ENCODE measurements around the gene RALGAPA1. TPM values are rescaled to one million over a fixed set of nuclear protein-coding genes. Genes with fewer than 3 reads are reported as not detected.
"Not testable (repeated sequence)": the region's sequence is repeated elsewhere in the genome, so short reads cannot be mapped to it uniquely, and the experiment has no call there.

Gene RALGAPA1
- total and polyA plus RNA-seq, 8 donors = 6.0 to 482 (median 128) TPM

DNA sequence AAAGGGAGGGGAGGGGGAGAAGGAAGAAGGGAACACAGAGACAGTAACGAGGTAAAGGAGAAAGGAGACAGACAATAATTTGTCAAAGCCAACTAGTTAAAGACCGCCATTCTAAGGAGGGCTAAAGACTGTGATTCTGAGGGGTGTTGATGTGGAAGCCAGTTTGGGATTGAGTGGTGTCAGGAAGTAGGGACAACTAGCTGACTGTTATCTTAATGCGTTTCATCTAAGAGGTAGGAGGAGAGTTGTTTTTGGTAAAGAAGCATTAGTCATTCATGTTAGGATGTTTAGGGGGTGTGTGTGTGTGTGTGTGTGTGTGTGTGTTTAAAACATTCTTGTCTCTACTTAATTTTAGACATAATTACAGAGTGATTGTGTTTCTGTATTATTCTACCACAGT is 180.1 kb downstream of the RALGAPA1 start:
- TF ChIP-seq CTCF (IDR thresholded peaks at IDR 0.05) (no peak), POLR2A (IDR thresholded peaks at IDR 0.05) (no peak), EP300 (IDR thresholded peaks at IDR 0.05) (no peak), POLR2AphosphoS5 (IDR thresholded peaks at IDR 0.05) (no peak)
- Histone ChIP-seq H3K27me3 (no peaks in the 10 kb centered on the region), H3K9me3 (no peaks in the 10 kb centered on the region), H3K36me3 (peaks cover 6 to 60% (median 35%) of the 10 kb centered on the region in 4 donors), H3K27ac (no peak overlapping the region), H3K4me1 (peaks cover 0 to 10% (median 0%) of the 10 kb centered on the region in 4 donors), H3K4me3 (no peak overlapping the region)
- intact Hi-C loops (cut with DNase I; ENCODE audit: low total_unique reads) = no loop called here
- DNase-seq = no peak
- 84 to 94% (median 85%) methylated on average over 3 of the region's 3 CpGs for WGBS, 5 donors

DNA sequence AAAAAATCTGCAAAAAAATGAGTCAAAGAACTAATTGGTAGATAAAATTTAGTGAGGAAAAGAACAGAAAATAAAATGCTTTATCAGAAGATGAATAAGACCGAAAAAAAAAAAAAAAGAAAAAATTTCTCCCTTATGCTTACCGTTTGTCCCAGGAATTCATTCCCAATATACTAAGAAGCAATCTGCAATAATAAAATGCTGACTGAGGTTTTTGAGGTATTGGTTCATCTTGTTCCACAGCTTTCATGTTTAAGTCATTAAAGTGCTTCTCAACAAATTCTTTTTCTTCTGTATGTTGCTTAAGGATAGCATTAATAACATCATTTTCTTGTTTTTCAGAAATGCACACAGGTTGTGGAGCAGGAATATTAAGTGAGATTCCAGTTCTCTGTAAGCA is 182.1 kb downstream of the RALGAPA1 start:
- DNase-seq; H3K9me3 ChIP-seq; H3K4me3 ChIP-seq; intact Hi-C loops (cut with DNase I; ENCODE audit: low total_unique reads); H3K27me3 ChIP-seq; H3K27ac ChIP-seq; H3K4me1 ChIP-seq: not testable (repeated sequence)
- WGBS, 5 donors = 67 to 90% (median 86%) methylated on average over 2 of the region's 2 CpGs
- peaks cover 6 to 65% (median 47%) of the 10 kb centered on the region in 4 donors for H3K36me3 ChIP-seq

- H3K27me3 ChIP-seq; intact Hi-C loops (cut with DNase I; ENCODE audit: low total_unique reads); DNase-seq; H3K4me3 ChIP-seq; H3K27ac ChIP-seq; H3K4me1 ChIP-seq: not testable (repeated sequence)
- Histone ChIP-seq H3K9me3 (peaks cover 0 to 13% (median 0%) of the 10 kb centered on the region in 4 donors), H3K36me3 (peaks cover 6 to 70% (median 49%) of the 10 kb centered on the region in 4 donors)
- 96 to 98% (median 97%) methylated on average over 4 of the region's 4 CpGs for WGBS, 5 donors
Observed at GRCh38 chr14:35621996-35622395, 187.1 kb downstream of the RALGAPA1 start.

GRCh38 chr14:35619998-35620397 is 189.1 kb downstream of the RALGAPA1 start:
- intact Hi-C loops (cut with DNase I; ENCODE audit: low total_unique reads); H3K27ac ChIP-seq; DNase-seq; H3K27me3 ChIP-seq; H3K4me3 ChIP-seq; H3K4me1 ChIP-seq: not testable (repeated sequence)
- WGBS, 5 donors = 93 to 99% (median 97%) methylated on average over 6 of the region's 6 CpGs
- H3K9me3 ChIP-seq = peaks cover 0 to 13% (median 0%) of the 10 kb centered on the region in 4 donors
- peaks cover 6 to 65% (median 41%) of the 10 kb centered on the region in 4 donors for H3K36me3 ChIP-seq

DNA sequence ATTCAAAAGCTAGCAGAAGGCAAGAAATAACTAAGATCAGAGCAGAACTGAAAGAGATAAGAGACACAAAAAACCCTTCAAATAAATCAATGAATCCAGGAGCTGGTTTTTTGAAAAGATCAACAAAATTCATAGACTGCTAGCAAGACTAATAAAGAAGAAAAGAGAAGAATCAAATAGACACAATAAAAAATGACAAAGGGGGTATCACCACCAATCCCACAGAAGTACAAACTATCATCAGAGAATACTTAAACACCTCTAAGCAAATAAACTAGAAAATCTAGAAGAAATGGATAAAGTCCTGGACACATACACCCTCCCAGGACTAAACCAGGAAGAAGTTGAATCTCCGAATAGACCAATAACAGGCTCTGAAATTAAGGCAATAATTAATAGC is 189.6 kb downstream of the RALGAPA1 start:
- H3K27me3 ChIP-seq; DNase-seq; H3K4me1 ChIP-seq; H3K27ac ChIP-seq; intact Hi-C loops (cut with DNase I; ENCODE audit: low total_unique reads); H3K4me3 ChIP-seq: not testable (repeated sequence)
- WGBS, 5 donors = 96 to 100% (median 98%) methylated on average over 1 of the region's 1 CpG
- Histone ChIP-seq H3K9me3 (peaks cover 0 to 13% (median 0%) of the 10 kb centered on the region in 4 donors), H3K36me3 (peaks cover 2 to 60% (median 37%) of the 10 kb centered on the region in 4 donors)

- 92 to 100% (median 96%) methylated on average over 3 of the region's 3 CpGs for WGBS, 5 donors
- H3K9me3 ChIP-seq = peaks cover 0 to 13% (median 0%) of the 10 kb centered on the region in 4 donors
- peaks cover 0 to 61% (median 43%) of the 10 kb centered on the region in 4 donors for H3K36me3 ChIP-seq
- intact Hi-C loops (cut with DNase I; ENCODE audit: low total_unique reads) = no loop called here
- DNase-seq = no peak
- TF ChIP-seq CTCF (IDR thresholded peaks at IDR 0.05) (no peak), POLR2A (IDR thresholded peaks at IDR 0.05) (no peak), EP300 (IDR thresholded peaks at IDR 0.05) (no peak), POLR2AphosphoS5 (IDR thresholded peaks at IDR 0.05) (no peak)
- no peaks in the 10 kb centered on the region for H3K27me3 ChIP-seq
- H3K4me1 ChIP-seq = no peaks in the 10 kb centered on the region
- H3K27ac ChIP-seq = no peak overlapping the region
- no peak overlapping the region for H3K4me3 ChIP-seq
Observed at GRCh38 chr14:35617500-35617899, 191.6 kb downstream of the RALGAPA1 start.

Measured in stomach (tissue), 9 donors.